NB4 (cell line): Measurements from ENCODE around the gene TM9SF3.

ENCODE experiments used
- MYC ChIP-seq: IDR thresholded peaks from 2 replicates; pipeline ENCODE4 v1.6.1; 2011; ENCODE audit warnings: low read depth, low read length
- POLR2A ChIP-seq: IDR thresholded peaks from 2 replicates; pipeline ENCODE4 v1.6.1; 2011; ENCODE audit warnings: mild to moderate bottlenecking; ENCODE audit not compliant: insufficient read length; ENCODE audit errors: extremely low read depth
- TF ChIP-seq, protein P1 (sequence below): IDR thresholded peaks from one replicate; pipeline ENCODE4 v1.5.1; 2012; ENCODE audit warnings: low read depth, low read length
- TF ChIP-seq, protein P2 (sequence below): IDR thresholded peaks from 2 replicates; pipeline ENCODE4 v1.6.1; 2011; ENCODE audit warnings: low read depth, low read length

DNA sequence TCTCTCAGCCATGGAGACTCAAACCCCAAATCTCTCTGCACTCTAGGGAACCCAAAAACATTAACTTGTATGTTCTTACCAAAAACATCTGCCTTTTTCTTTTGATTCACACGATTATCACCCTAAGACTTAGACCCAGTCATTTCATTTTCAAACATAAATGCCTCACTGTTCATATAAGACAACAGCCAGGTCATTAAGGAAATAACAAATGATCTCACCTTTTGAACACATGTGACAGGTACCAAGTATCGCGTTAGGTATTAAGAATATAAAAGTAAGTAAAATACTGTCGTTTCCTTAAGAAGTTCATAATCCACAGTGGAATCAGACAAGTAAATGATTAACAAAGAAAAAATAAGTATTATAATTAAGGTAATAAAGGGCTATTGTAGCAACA, 8.8 kb downstream of the TM9SF3 start:
- TF ChIP-seq POLR2A (no peak), MYC (no peak)
- TF ChIP-seq, protein P1, sequence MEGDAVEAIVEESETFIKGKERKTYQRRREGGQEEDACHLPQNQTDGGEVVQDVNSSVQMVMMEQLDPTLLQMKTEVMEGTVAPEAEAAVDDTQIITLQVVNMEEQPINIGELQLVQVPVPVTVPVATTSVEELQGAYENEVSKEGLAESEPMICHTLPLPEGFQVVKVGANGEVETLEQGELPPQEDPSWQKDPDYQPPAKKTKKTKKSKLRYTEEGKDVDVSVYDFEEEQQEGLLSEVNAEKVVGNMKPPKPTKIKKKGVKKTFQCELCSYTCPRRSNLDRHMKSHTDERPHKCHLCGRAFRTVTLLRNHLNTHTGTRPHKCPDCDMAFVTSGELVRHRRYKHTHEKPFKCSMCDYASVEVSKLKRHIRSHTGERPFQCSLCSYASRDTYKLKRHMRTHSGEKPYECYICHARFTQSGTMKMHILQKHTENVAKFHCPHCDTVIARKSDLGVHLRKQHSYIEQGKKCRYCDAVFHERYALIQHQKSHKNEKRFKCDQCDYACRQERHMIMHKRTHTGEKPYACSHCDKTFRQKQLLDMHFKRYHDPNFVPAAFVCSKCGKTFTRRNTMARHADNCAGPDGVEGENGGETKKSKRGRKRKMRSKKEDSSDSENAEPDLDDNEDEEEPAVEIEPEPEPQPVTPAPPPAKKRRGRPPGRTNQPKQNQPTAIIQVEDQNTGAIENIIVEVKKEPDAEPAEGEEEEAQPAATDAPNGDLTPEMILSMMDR, result no peak
- TF ChIP-seq, protein P2, sequence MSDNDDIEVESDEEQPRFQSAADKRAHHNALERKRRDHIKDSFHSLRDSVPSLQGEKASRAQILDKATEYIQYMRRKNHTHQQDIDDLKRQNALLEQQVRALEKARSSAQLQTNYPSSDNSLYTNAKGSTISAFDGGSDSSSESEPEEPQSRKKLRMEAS, result no peak
